Fibroblast of lung (primary cell): Measurements from ENCODE around the gene ALKBH4.

Experiments used
- EZH2 ChIP-seq: IDR thresholded peaks from 2 replicates; pipeline ENCODE4 v1.5.1; 2012; ENCODE audit warnings: low read length, control low read depth, mild to moderate bottlenecking; ENCODE audit errors: missing control alignments
- TF ChIP-seq, protein P1 (sequence below), 2 donors: IDR thresholded peaks in 1 of 2; conservative IDR thresholded peaks in 1 of 2; 1 replicate in 1 of 2; 2 replicates in 1 of 2; pipeline ENCODE4 v1.5.1; 2011 to 2012; ENCODE audit warnings: low read length in 2 of 2, control low read depth in 1 of 2, inconsistent platforms in 1 of 2, low read depth in 1 of 2, mild to moderate bottlenecking in 1 of 2

DNA sequence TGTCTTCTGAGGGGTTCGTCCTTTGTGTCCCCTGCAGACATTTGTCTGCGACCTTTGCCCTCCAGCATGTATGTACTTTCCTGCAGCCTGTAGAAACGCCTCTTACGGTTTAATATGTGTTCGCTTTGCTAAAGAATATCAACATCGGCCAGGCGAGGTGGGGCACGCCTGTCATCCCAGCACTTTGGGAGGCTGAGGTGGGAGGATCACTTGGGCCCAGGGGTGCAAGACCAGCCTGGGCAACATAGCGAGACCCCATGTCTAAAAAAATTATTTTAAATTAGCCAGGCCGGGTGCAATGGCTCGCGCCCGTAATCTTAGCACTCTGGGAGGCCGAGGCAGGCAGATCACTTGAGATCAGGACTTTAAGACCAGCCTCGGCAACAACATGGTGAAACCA, 15.5 kb downstream of the ALKBH4 start:
- TF ChIP-seq EZH2: no peak
- TF ChIP-seq, protein P1, sequence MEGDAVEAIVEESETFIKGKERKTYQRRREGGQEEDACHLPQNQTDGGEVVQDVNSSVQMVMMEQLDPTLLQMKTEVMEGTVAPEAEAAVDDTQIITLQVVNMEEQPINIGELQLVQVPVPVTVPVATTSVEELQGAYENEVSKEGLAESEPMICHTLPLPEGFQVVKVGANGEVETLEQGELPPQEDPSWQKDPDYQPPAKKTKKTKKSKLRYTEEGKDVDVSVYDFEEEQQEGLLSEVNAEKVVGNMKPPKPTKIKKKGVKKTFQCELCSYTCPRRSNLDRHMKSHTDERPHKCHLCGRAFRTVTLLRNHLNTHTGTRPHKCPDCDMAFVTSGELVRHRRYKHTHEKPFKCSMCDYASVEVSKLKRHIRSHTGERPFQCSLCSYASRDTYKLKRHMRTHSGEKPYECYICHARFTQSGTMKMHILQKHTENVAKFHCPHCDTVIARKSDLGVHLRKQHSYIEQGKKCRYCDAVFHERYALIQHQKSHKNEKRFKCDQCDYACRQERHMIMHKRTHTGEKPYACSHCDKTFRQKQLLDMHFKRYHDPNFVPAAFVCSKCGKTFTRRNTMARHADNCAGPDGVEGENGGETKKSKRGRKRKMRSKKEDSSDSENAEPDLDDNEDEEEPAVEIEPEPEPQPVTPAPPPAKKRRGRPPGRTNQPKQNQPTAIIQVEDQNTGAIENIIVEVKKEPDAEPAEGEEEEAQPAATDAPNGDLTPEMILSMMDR (conservative IDR thresholded peaks at IDR 0.05 in 1 of 2, IDR thresholded peaks at IDR 0.05 in 1 of 2; ENCODE audit: low read depth in 1 of 2, low read length in 2 of 2): no peak
